Gastroesophageal sphincter (tissue), 4 donors: ENCODE results near the gene ZNF408. TPM values are rescaled to one million over a fixed set of nuclear protein-coding genes. Genes with fewer than 3 reads are reported as not detected.

Experiments
- ATAC-seq: fragments of 150-250 bp; one replicate; pipeline ENCODE4 v1.9.1; 2016; ENCODE audit warnings: mild to moderate bottlenecking, moderate library complexity
- H3K27ac ChIP-seq, 4 donors: fragments of 200-600 bp; sonication (generic) in 3 of 4; 1 replicate in 3 of 4; 2 replicates in 1 of 4; pipeline ENCODE4 v1.5.1; 2016 to 2019
- H3K27me3 ChIP-seq: fragments of 200-600 bp; sonication (generic); one replicate; pipeline ENCODE4 v1.5.1; 2019
- H3K36me3 ChIP-seq, 2 donors: fragments of 200-600 bp; sonication (generic); one replicate each; pipeline ENCODE4 v1.5.1; 2019; ENCODE audit warnings: control low read depth in 1 of 2
- H3K4me1 ChIP-seq, 3 donors: fragments of 200-600 bp; sonication (generic); 1 replicate in 2 of 3; 2 replicates in 1 of 3; pipeline ENCODE4 v1.5.1; 2016 to 2019; ENCODE audit warnings: control low read depth in 2 of 3
- H3K4me3 ChIP-seq, 2 donors: fragments of 200-600 bp; sonication (generic); one replicate each; pipeline ENCODE4 v1.5.1; 2019; ENCODE audit warnings: mild to moderate bottlenecking in 1 of 2, moderate library complexity in 1 of 2
- H3K9me3 ChIP-seq, 3 donors: fragments of 200-600 bp; sonication (generic); one replicate each; pipeline ENCODE4 v1.5.1; 2017 to 2019; ENCODE audit warnings: control low read depth in 2 of 3
- EP300 ChIP-seq: sonication (generic); formaldehyde crosslinking; IDR thresholded peaks from one replicate; pipeline ENCODE4 v1.6.1; 2017; ENCODE audit warnings: antibody characterized with exemption, mild to moderate bottlenecking
- POLR2A ChIP-seq, 2 donors: fragments of 450-650 bp; IDR thresholded peaks; one replicate each; pipeline ENCODE4 v1.6.1; 2017; ENCODE audit warnings: antibody characterized with exemption in 2 of 2, mild to moderate bottlenecking in 2 of 2, moderate library complexity in 1 of 2
- POLR2AphosphoS5 ChIP-seq: sonication (generic); formaldehyde crosslinking; IDR thresholded peaks from one replicate; pipeline ENCODE4 v1.6.1; 2017; ENCODE audit warnings: antibody characterized with exemption
- WGBS, 2 donors: methylation state at CpG; one replicate each; pipeline ENCODE4 v1.1.5; 2018; ENCODE audit warnings: low coverage in 1 of 2; 5-methylcytosine and 5-hydroxymethylcytosine counted together
- total RNA-seq, 4 donors: library from RNA; depleted of rRNA; stranded (reverse); fragments of >200 nt; gene quantifications; one replicate each; pipeline ENCODE4 v1.1.0, GENCODE V29; 2016
- TF ChIP-seq, protein P1 (sequence below), 4 experiments: fragments of 200-600 bp in 2 of 4; fragments of 450-650 bp in 2 of 4; sonication (generic) in 1 of 4; IDR thresholded peaks; one replicate each; pipeline ENCODE4 v1.5.1; 2017 to 2019; ENCODE audit warnings: antibody characterized with exemption in 4 of 4, mild to moderate bottlenecking in 2 of 4, moderate library complexity in 2 of 4

The ZNF408 gene
- total RNA-seq, 4 donors from 2014 or later, result 4.7 to 14.2 (median 10.4) TPM

DNA sequence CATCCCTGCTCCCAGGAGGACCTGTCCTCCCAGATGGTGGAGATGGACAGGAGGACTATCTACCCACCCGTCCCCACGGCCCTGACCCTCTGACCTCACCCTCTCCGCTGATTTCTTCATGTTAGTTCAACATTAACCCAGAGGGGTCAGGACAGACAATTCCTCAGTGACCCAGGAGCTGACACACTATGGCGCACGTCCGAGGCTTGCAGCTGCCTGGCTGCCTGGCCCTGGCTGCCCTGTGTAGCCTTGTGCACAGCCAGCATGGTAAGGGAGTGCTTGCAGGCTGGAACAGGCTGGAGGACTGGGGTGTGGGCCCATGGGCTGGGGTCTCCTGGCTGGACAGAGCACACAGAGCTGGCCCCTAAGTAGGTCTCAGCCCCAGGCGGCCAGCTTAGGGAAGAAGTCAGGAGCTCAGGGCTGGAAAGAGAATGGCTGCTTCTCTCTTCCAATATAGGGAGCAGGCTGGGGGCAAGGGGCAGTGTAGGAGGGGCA, 18.3 kb downstream of the ZNF408 start, which contains the start of gene F2:
F2 (plus strand) TSS at position 166 of the 495 bp plus-strand sequence; CDS start at position 189, 23 bp downstream.
- ATAC-seq, result no peak
- no peaks in the 10 kb centered on the region for H3K9me3 ChIP-seq
- TF ChIP-seq POLR2A (IDR thresholded peaks at IDR 0.05) (no peak), POLR2AphosphoS5 (no peak)
- H3K36me3 ChIP-seq, result no peaks in the 10 kb centered on the region
- H3K27me3 ChIP-seq, result no peaks in the 10 kb centered on the region
- 61 to 62% methylated on average over 3 to 4 of the region's 7 CpGs for WGBS, 2 donors
- no peak within 1 kb of the TSS for H3K4me3 ChIP-seq
- no peak within 1 kb of the TSS for H3K27ac ChIP-seq
- H3K4me1 ChIP-seq, result no peaks in the 10 kb centered on the region

DNA sequence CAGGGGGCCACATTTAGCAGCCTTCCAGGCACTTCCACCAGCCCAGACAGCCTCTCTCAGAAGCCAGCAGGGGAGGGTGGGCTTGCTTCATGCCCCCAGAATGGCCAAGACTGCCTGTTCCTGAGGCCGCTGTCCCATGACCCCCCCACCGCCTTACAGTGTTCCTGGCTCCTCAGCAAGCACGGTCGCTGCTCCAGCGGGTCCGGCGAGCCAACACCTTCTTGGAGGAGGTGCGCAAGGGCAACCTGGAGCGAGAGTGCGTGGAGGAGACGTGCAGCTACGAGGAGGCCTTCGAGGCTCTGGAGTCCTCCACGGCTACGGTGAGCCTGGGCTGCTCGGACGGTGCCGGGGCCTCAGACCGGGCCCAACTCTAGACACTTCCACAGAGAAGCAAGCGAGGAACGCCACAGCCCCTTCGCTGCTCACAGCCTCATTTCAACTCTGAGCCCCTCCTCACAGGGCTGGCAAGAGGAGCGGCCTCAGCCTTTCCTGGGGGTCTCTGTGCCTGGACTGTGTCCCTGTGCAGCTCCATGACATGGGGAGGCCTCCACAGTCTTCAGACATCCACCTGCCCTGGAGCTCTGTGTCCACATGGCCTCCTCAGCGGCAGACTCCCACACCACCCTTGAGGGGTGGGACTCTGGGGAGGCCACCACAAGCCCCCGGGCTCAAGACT, 18.9 kb downstream of the ZNF408 start:
- no peaks in the 10 kb centered on the region for H3K27me3 ChIP-seq
- WGBS, 2 donors, result no CpG with 5 or more reads among the region's 25 CpGs
- H3K4me1 ChIP-seq, result no peaks in the 10 kb centered on the region
- H3K4me3 ChIP-seq, result no peak overlapping the region
- no peak overlapping the region for H3K27ac ChIP-seq
- no peak for ATAC-seq
- no peaks in the 10 kb centered on the region for H3K36me3 ChIP-seq
- H3K9me3 ChIP-seq, result no peaks in the 10 kb centered on the region
- TF ChIP-seq, protein P1, sequence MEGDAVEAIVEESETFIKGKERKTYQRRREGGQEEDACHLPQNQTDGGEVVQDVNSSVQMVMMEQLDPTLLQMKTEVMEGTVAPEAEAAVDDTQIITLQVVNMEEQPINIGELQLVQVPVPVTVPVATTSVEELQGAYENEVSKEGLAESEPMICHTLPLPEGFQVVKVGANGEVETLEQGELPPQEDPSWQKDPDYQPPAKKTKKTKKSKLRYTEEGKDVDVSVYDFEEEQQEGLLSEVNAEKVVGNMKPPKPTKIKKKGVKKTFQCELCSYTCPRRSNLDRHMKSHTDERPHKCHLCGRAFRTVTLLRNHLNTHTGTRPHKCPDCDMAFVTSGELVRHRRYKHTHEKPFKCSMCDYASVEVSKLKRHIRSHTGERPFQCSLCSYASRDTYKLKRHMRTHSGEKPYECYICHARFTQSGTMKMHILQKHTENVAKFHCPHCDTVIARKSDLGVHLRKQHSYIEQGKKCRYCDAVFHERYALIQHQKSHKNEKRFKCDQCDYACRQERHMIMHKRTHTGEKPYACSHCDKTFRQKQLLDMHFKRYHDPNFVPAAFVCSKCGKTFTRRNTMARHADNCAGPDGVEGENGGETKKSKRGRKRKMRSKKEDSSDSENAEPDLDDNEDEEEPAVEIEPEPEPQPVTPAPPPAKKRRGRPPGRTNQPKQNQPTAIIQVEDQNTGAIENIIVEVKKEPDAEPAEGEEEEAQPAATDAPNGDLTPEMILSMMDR (IDR thresholded peaks at IDR 0.05), result no peak
- TF ChIP-seq POLR2AphosphoS5, result no peak
- no peak for TF ChIP-seq POLR2A (IDR thresholded peaks at IDR 0.05)
- no peak for TF ChIP-seq EP300

DNA sequence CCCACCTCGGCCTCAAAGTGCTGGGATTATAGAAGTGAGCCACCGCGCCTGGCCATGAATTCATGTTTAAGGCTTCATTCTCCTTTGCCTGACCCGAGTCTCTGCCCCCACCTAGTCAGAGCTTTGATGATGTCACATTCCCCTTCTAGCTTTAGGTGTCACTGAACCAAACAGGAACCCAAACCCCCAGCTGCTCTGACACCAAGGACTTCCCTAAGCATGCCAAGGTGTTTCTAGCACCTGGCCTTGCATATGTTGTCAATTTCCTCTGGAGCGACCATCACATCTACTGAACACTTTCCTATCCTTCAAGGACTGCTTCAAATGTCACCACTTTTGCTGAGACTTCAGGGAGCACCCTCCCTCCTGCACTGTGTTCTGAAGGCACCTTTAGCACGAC, 20.5 kb downstream of the ZNF408 start:
- no peak overlapping the region for H3K4me3 ChIP-seq
- TF ChIP-seq EP300, result no peak
- TF ChIP-seq, protein P1 (IDR thresholded peaks at IDR 0.05), result no peak
- no peak for TF ChIP-seq POLR2A (IDR thresholded peaks at IDR 0.05)
- TF ChIP-seq POLR2AphosphoS5, result no peak
- no peak for ATAC-seq
- 62 to 71% methylated on average over 3 to 5 of the region's 6 CpGs for WGBS, 2 donors
- H3K9me3 ChIP-seq, result no peaks in the 10 kb centered on the region
- no peak overlapping the region for H3K27ac ChIP-seq
- H3K4me1 ChIP-seq, result no peaks in the 10 kb centered on the region
- H3K36me3 ChIP-seq, result no peaks in the 10 kb centered on the region
- H3K27me3 ChIP-seq, result no peaks in the 10 kb centered on the region

DNA sequence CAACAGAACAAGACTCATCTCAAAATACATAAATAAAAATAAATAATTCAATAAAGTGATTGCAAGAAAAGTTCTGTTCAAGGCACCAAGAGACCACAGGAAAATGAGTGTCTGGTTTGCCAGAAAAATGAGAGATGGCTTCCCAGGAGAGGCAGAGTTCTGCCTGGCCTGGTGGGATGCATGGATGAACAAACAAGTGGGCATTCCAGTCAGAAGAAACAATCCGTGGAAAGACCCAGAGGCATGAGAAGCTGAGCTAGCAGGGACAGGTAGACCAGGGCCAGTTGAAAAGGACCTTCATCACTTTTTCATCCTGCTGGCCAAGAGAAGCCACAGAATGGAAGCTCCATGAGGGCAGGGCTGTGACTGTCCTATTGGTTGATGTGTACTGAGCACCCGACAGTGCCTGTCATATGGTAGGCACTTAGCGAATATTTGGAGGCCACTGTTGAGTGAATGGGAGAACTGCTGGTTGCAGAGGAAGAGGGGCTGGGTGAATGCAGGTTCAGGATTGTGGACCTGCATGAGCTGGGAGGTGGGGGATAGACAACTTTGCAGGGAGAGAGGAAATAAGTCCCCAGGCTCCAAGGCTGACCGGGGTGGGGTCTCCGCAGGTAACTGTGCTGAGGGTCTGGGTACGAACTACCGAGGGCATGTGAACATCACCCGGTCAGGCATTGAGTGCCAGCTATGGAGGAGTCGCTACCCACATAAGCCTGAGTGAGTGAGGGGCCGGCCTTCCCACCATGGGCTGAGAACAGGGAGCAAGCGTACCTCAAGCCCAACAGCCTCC, 21.9 kb downstream of the ZNF408 start:
- no peak overlapping the region for H3K4me3 ChIP-seq
- TF ChIP-seq, protein P1 (IDR thresholded peaks at IDR 0.05), result no peak
- TF ChIP-seq POLR2AphosphoS5, result no peak
- no peak for TF ChIP-seq EP300
- TF ChIP-seq POLR2A (IDR thresholded peaks at IDR 0.05), result no peak
- H3K36me3 ChIP-seq, result no peaks in the 10 kb centered on the region
- H3K27me3 ChIP-seq, result no peaks in the 10 kb centered on the region
- H3K9me3 ChIP-seq, result no peaks in the 10 kb centered on the region
- no peak for ATAC-seq
- H3K27ac ChIP-seq, result no peak overlapping the region
- WGBS, 2 donors, result 80 to 100% methylated on average over 1 to 6 of the region's 11 CpGs
- no peaks in the 10 kb centered on the region for H3K4me1 ChIP-seq

DNA sequence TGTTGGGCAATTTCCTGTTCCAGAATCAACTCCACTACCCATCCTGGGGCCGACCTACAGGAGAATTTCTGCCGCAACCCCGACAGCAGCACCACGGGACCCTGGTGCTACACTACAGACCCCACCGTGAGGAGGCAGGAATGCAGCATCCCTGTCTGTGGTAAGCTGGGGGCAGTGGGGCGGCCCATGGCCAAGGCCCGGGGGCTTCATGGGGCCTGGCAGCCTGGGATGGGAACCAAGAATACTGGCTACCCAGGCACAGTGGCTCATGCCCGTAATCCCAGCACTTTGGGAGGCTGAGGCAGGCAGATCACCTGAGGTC, 22.5 kb downstream of the ZNF408 start:
- H3K27me3 ChIP-seq, result no peaks in the 10 kb centered on the region
- H3K36me3 ChIP-seq, result no peaks in the 10 kb centered on the region
- no peak overlapping the region for H3K27ac ChIP-seq
- TF ChIP-seq, protein P1 (IDR thresholded peaks at IDR 0.05), result no peak
- TF ChIP-seq EP300 (no peak), POLR2A (IDR thresholded peaks at IDR 0.05) (no peak), POLR2AphosphoS5 (no peak)
- H3K4me3 ChIP-seq, result no peak overlapping the region
- no peaks in the 10 kb centered on the region for H3K9me3 ChIP-seq
- no peaks in the 10 kb centered on the region for H3K4me1 ChIP-seq
- no peak for ATAC-seq
- no CpG with 5 or more reads among the region's 8 CpGs for WGBS, 2 donors
